PC-3 (cell line): ENCODE measurements around the gene ZNF529. TPM values are rescaled to one million over a fixed set of nuclear protein-coding genes. Genes with fewer than 3 reads are reported as not detected.
A peak's percentile ranks its signal among the peaks of the same experiment; 100 is the strongest.
"Not testable (repeated sequence)": the region's sequence is repeated elsewhere in the genome, so short reads cannot be mapped to it uniquely, and the experiment has no call there.

Experiments
- ATAC-seq: fragments of 200-7000 bp; cut with Tn5 transposase; 2 replicates; pipeline ENCODE4 v1.9.1; 2020; ENCODE audit warnings: mild to moderate bottlenecking, moderate library complexity
- BruUV-seq: library from RNA; stranded (reverse); fragments of 400-500 nt; replicated peaks from 2 replicates; lab custom pipeline; 2021; lab: Mats Ljungman, UMichigan
- CTCF ChIA-PET: fragments of 300-600 bp; sonication (Branson Sonifier 250); formaldehyde crosslinking; loops from one replicate; lab custom pipeline; 2022; ENCODE audit warnings: antibody characterized with exemption; lab: Charles Lee
- POLR2A ChIA-PET: fragments of 300-600 bp; sonication (Branson Sonifier 250); formaldehyde crosslinking; loops from one replicate; lab custom pipeline; 2022; ENCODE audit warnings: antibody characterized with exemption; ENCODE audit not compliant: unreplicated experiment; lab: Charles Lee
- DNase-seq: peaks from one replicate; pipeline ENCODE4 v3.0.0-alpha.2; 2015
- H2AFZ ChIP-seq: fragments of 300-600 bp; sonication (generic); 2 replicates; pipeline ENCODE4 v1.6.0; 2016; ENCODE audit warnings: antibody characterized with exemption, low read length
- H3F3A ChIP-seq: fragments of 300-600 bp; sonication (generic); one replicate; pipeline ENCODE4 v1.6.0; 2017; ENCODE audit warnings: antibody characterized with exemption, low read length, control low read depth, mild to moderate bottlenecking; ENCODE audit not compliant: unreplicated experiment
- H3K27ac ChIP-seq: fragments of 300-600 bp; sonication (generic); 2 replicates; pipeline ENCODE4 v1.5.1; 2016; ENCODE audit warnings: mild to moderate bottlenecking, low read length
- H3K27me3 ChIP-seq: fragments of 300-600 bp; sonication (generic); 2 replicates; pipeline ENCODE4 v1.6.1; 2016; ENCODE audit warnings: low read length, mixed read lengths
- H3K36me3 ChIP-seq: fragments of 300-600 bp; sonication (generic); 2 replicates; pipeline ENCODE4 v1.6.1; 2016; ENCODE audit warnings: low read depth, mixed run types, low read length, mixed read lengths
- H3K4me1 ChIP-seq: fragments of 300-600 bp; sonication (generic); 2 replicates; pipeline ENCODE4 v1.5.1; 2016; ENCODE audit warnings: low read length; ENCODE audit not compliant: insufficient read depth
- H3K4me2 ChIP-seq: fragments of 300-600 bp; sonication (generic); 2 replicates; pipeline ENCODE4 v1.6.0; 2016; ENCODE audit warnings: low read length
- H3K4me3 ChIP-seq: fragments of 300-600 bp; sonication (generic); 2 replicates; pipeline ENCODE4 v1.5.1; 2016; ENCODE audit warnings: mild to moderate bottlenecking, low read length, mixed read lengths
- H3K79me2 ChIP-seq: fragments of 300-600 bp; sonication (generic); 2 replicates; pipeline ENCODE4 v1.6.1; 2017; ENCODE audit warnings: low read length, mixed read lengths
- H3K9ac ChIP-seq: fragments of 300-600 bp; sonication (generic); 2 replicates; pipeline ENCODE4 v1.6.0; 2016; ENCODE audit warnings: mild to moderate bottlenecking, low read length
- H3K9me2 ChIP-seq: fragments of 300-600 bp; sonication (generic); replicated peaks from 2 replicates; pipeline ENCODE4 v1.6.1; 2016; ENCODE audit warnings: mixed run types, low read length, mixed read lengths
- H3K9me3 ChIP-seq: fragments of 300-600 bp; sonication (generic); 2 replicates; pipeline ENCODE4 v1.6.1; 2016; ENCODE audit warnings: low read length, mixed read lengths
- H4K20me1 ChIP-seq: fragments of 300-600 bp; sonication (generic); 2 replicates; pipeline ENCODE4 v1.6.1; 2016; ENCODE audit warnings: low read length, mixed read lengths
- EZH2 ChIP-seq: fragments of 300-600 bp; sonication (generic); IDR thresholded peaks from one replicate; pipeline ENCODE4 v1.6.1; 2017; ENCODE audit warnings: antibody characterized with exemption, mild to moderate bottlenecking, low read length; ENCODE audit not compliant: unreplicated experiment
- EZH2phosphoT487 ChIP-seq: fragments of 300-600 bp; sonication (generic); IDR thresholded peaks from 2 replicates; pipeline ENCODE4 v1.6.1; 2018; ENCODE audit warnings: mild to moderate bottlenecking, antibody characterized with exemption, low read length, borderline replicate concordance
- intact Hi-C: fragments of 100-400 bp; cut with micrococcal nuclease; formaldehyde crosslinking; loops from 2 replicates; pipeline ENCODE4 v1.9.0; 2023
- total RNA-seq: library from RNA; depleted of rRNA; stranded (reverse); fragments of >200 nt; gene quantifications from 2 replicates; pipeline ENCODE4 v1.2.3, GENCODE V29; 2014
- TF ChIP-seq, protein P1 (sequence below): fragments of 300-600 bp; sonication (generic); conservative IDR thresholded peaks from 2 replicates; pipeline ENCODE4 v1.5.1; 2017; ENCODE audit warnings: antibody characterized with exemption, low read depth, mild to moderate bottlenecking, low read length

Gene ZNF529
- total RNA-seq, 1 experiment from 2014 or later = 3.1 TPM

DNA sequence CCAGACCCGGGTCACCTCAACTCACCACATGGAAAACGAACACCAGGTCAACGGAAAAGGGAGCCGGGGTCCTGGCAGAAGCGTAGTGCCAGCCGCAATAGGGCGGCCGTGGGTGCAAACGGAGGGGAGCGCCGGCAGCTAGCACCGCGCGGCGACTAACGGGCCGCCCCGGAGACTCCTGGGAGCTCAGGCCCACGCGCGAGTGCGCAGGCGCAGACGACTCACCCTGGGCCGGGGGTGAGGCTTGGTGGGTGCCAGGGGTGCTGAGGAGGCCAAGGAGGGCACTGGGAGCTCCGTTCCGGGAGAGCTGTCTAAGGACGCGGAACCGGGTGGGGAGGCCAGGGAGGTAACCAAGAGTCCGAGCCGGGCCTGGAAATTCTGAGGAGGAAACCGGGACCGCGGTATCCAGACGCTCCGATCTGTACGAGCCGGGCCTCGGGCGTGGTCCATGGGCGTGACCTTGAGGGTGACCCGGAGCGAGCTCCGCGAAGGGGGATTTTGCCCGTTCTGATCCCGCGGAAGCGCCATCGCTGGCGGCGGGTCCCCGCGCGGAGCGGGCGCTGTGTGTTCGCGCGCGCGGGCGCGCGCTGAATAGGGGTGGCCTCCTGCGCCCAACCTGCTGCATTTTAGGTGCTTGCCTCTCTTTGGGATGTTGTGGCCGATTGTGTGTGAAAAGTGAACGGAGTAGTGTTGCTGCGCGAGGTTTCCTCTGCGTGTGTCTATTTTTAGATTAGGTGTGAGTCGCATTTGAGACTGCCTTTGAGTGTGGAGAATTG, 32.2 kb upstream of the ZNF529 start, which contains the start of gene ZNF382:
Gene ZNF382 (plus strand): TSS at position 213 of the 776 bp plus-strand sequence. CDS start 4,602 bp downstream, outside the sequence.
- peak; percentile 16 for DNase-seq
- TF ChIP-seq EZH2 (no peak), EZH2phosphoT487 (no peak)
- TF ChIP-seq, protein P1, sequence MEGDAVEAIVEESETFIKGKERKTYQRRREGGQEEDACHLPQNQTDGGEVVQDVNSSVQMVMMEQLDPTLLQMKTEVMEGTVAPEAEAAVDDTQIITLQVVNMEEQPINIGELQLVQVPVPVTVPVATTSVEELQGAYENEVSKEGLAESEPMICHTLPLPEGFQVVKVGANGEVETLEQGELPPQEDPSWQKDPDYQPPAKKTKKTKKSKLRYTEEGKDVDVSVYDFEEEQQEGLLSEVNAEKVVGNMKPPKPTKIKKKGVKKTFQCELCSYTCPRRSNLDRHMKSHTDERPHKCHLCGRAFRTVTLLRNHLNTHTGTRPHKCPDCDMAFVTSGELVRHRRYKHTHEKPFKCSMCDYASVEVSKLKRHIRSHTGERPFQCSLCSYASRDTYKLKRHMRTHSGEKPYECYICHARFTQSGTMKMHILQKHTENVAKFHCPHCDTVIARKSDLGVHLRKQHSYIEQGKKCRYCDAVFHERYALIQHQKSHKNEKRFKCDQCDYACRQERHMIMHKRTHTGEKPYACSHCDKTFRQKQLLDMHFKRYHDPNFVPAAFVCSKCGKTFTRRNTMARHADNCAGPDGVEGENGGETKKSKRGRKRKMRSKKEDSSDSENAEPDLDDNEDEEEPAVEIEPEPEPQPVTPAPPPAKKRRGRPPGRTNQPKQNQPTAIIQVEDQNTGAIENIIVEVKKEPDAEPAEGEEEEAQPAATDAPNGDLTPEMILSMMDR = no peak
- ChIA-PET POLR2A (no interaction called here), CTCF (no interaction called here)
- Histone ChIP-seq H3K27ac (no peak within 1 kb of the TSS), H4K20me1 (no peaks in the 10 kb centered on the region), H2AFZ (peak within 1 kb of the TSS; percentile 92), H3K4me2 (peak within 1 kb of the TSS; percentile 81), H3K4me1 (no peaks in the 10 kb centered on the region), H3K27me3 (no peaks in the 10 kb centered on the region), H3K79me2 (no peaks in the 10 kb centered on the region), H3K36me3 (no peaks in the 10 kb centered on the region), H3K9me3 (peaks cover 16% of the 10 kb centered on the region; the same call in 1 of the 2 replicates), H3K9ac (peak within 1 kb of the TSS; percentile 40), H3F3A (no peaks in the 10 kb centered on the region), H3K4me3 (peak within 1 kb of the TSS; percentile 73), H3K9me2 (no peaks in the 10 kb centered on the region)
- peak; percentile 91 for ATAC-seq
- no TSS peak for BruUV-seq
- intact Hi-C loops = no loop called here

GRCh38 chr19:36604656-36605100, 31.6 kb upstream of the ZNF529 start:
- Histone ChIP-seq H3K4me2 (peak overlapping the region; percentile 81), H3K4me1 (no peaks in the 10 kb centered on the region), H3K36me3 (no peaks in the 10 kb centered on the region), H3K79me2 (no peaks in the 10 kb centered on the region), H3K9me2 (no peaks in the 10 kb centered on the region), H3K4me3 (peak overlapping the region; percentile 73), H3F3A (no peaks in the 10 kb centered on the region), H4K20me1 (no peaks in the 10 kb centered on the region), H3K9me3 (peaks cover 15% of the 10 kb centered on the region; the same call in 1 of the 2 replicates), H3K27me3 (no peaks in the 10 kb centered on the region), H2AFZ (peak overlapping the region; percentile 92), H3K27ac (no peak overlapping the region), H3K9ac (peak overlapping the region; percentile 40)
- intact Hi-C loops = no loop called here
- ChIA-PET POLR2A (no interaction called here), CTCF (no interaction called here)
- TF ChIP-seq EZH2 = no peak
- no peak for TF ChIP-seq EZH2phosphoT487
- TF ChIP-seq, protein P1 = no peak
- ATAC-seq (peak; percentile 92), DNase-seq (peak; percentile 38)
- no TSS peak for BruUV-seq

DNA sequence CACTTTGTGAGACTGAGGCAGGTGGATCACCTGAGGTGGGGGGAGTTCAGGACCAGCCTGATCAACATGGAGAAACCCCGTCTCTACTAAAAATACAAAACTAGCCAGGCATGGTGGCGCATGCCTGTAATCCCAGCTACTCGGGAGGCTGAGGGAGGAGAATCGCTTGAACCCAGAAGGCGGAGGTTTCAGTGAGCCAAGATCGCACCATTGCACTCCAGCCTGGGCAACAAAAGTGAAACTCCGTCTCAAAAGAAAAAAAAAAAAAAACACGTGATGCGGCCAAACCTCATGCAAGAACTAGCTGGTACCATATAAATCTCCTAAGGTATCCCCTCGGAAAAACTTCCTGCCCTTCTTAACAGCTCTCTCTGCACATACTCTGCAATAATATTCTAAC, 29.6 kb upstream of the ZNF529 start:
- H3K9me2 ChIP-seq, CTCF ChIA-PET, H3F3A ChIP-seq, H3K79me2 ChIP-seq, H4K20me1 ChIP-seq, POLR2A ChIA-PET, DNase-seq, H3K27me3 ChIP-seq, BruUV-seq, H3K4me1 ChIP-seq, H3K4me2 ChIP-seq, H3K36me3 ChIP-seq, H3K9ac ChIP-seq, ATAC-seq, H3K4me3 ChIP-seq, intact Hi-C loops, H3K9me3 ChIP-seq, H2AFZ ChIP-seq, H3K27ac ChIP-seq: not testable (repeated sequence)
